SK-N-SH (cell line): Measurements from ENCODE around the gene HDAC8.

Source experiments
- CHD2 ChIP-seq: fragments of 150-350 bp; IDR thresholded peaks from 2 replicates; pipeline ENCODE4 v1.6.1; 2018; ENCODE audit warnings: low read length; ENCODE audit not compliant: partially characterized antibody
- CTCF ChIP-seq: fragments of 200-600 bp; sonication (generic); IDR thresholded peaks from 2 replicates; pipeline ENCODE4 v1.6.1; 2017; ENCODE audit warnings: antibody characterized with exemption, mild to moderate bottlenecking, moderate library complexity
- MAX ChIP-seq: IDR thresholded peaks from 2 replicates; pipeline ENCODE4 v1.4.0; 2012; ENCODE audit warnings: low read depth
- MXI1 ChIP-seq: IDR thresholded peaks from 2 replicates; pipeline ENCODE4 v1.6.1; 2012; ENCODE audit warnings: mild to moderate bottlenecking, low read depth, low read length, improper control_type of control experiment
- NRF1 ChIP-seq: IDR thresholded peaks from 2 replicates; pipeline ENCODE4 v1.6.1; 2012; ENCODE audit warnings: low read depth, mild to moderate bottlenecking, low read length
- POLR2AphosphoS5 ChIP-seq: IDR thresholded peaks from 2 replicates; pipeline ENCODE4 v1.6.1; 2012; ENCODE audit warnings: low read depth, low read length
- RAD21 ChIP-seq: IDR thresholded peaks from 2 replicates; pipeline ENCODE4 v1.6.1; 2012; ENCODE audit warnings: mild to moderate bottlenecking, low read length
- SIN3A ChIP-seq: IDR thresholded peaks from 2 replicates; pipeline ENCODE4 v1.6.1; 2012; ENCODE audit warnings: low read depth, mild to moderate bottlenecking, low read length, moderate library complexity, borderline replicate concordance
- SMC3 ChIP-seq: IDR thresholded peaks from 2 replicates; pipeline ENCODE4 v1.6.1; 2012; ENCODE audit warnings: low read depth, low read length, improper control_type of control experiment
- USF2 ChIP-seq: fragments of 150-350 bp; IDR thresholded peaks from 2 replicates; pipeline ENCODE4 v1.6.1; 2017; ENCODE audit warnings: antibody characterized with exemption, low read length, low read depth, borderline replicate concordance
- ZBTB33 ChIP-seq: IDR thresholded peaks from 2 replicates; pipeline ENCODE4 v1.4.0; 2012; ENCODE audit warnings: low read depth, borderline replicate concordance

- TF ChIP-seq POLR2AphosphoS5 = no peak
- no peak for TF ChIP-seq SMC3
- TF ChIP-seq SIN3A = no peak
- no peak for TF ChIP-seq CTCF
- TF ChIP-seq CHD2 = no peak
- TF ChIP-seq MXI1 = no peak
- TF ChIP-seq RAD21 = no peak
- no peak for TF ChIP-seq USF2
- no peak for TF ChIP-seq ZBTB33
- TF ChIP-seq MAX = no peak
- TF ChIP-seq NRF1 = no peak
Observed at GRCh38 chrX:72478351-72478750, 94.3 kb downstream of the HDAC8 start.
